ENCODE measurements around the gene SLC35D1. TPM values are rescaled to one million over a fixed set of nuclear protein-coding genes. Genes with fewer than 3 reads are reported as not detected.

SLC35D1 gene
- total RNA-seq, 4 donors from 2014 or later = 8.3 to 54.3 (median 31.8) TPM

- no peaks in the 10 kb centered on the region for H3K27me3 ChIP-seq
- peaks cover 0 to 92% (median 6%) of the 10 kb centered on the region in 3 donors for H3K36me3 ChIP-seq
- TF ChIP-seq POLR2A (IDR thresholded peaks at IDR 0.05) (no peak), CTCF (IDR thresholded peaks at IDR 0.05) (no peak)
- DNase-seq = no peak
- H3K27ac ChIP-seq = no peak overlapping the region
- H3K9me3 ChIP-seq = no peaks in the 10 kb centered on the region
- H3K4me3 ChIP-seq = no peak overlapping the region
- H3K4me1 ChIP-seq = no peaks in the 10 kb centered on the region
Observed at GRCh38 chr1:67043366-67043765, 10.6 kb downstream of the SLC35D1 start.

GRCh38 chr1:67041841-67042503, 12.0 kb downstream of the SLC35D1 start:
- peaks cover 0 to 92% (median 6%) of the 10 kb centered on the region in 3 donors for H3K36me3 ChIP-seq
- TF ChIP-seq CTCF (IDR thresholded peaks at IDR 0.05) (no peak), POLR2A (IDR thresholded peaks at IDR 0.05) (no peak)
- H3K9me3 ChIP-seq = no peaks in the 10 kb centered on the region
- DNase-seq = no peak
- no peaks in the 10 kb centered on the region for H3K4me1 ChIP-seq
- H3K27ac ChIP-seq = no peak overlapping the region
- no peak overlapping the region for H3K4me3 ChIP-seq
- H3K27me3 ChIP-seq = no peaks in the 10 kb centered on the region

GRCh38 chr1:67040405-67040804, 13.5 kb downstream of the SLC35D1 start:
- peaks cover 0 to 89% (median 6%) of the 10 kb centered on the region in 3 donors for H3K36me3 ChIP-seq
- DNase-seq = no peak
- TF ChIP-seq POLR2A (IDR thresholded peaks at IDR 0.05) (no peak), CTCF (IDR thresholded peaks at IDR 0.05) (no peak)
- H3K27ac ChIP-seq = no peak overlapping the region
- no peaks in the 10 kb centered on the region for H3K27me3 ChIP-seq
- no peaks in the 10 kb centered on the region for H3K9me3 ChIP-seq
- no peaks in the 10 kb centered on the region for H3K4me1 ChIP-seq
- H3K4me3 ChIP-seq = no peak overlapping the region

GRCh38 chr1:67031859-67032247, 22.1 kb downstream of the SLC35D1 start:
- Histone ChIP-seq H3K27ac (peak overlapping the region in 1 of 4 donors; percentile 11), H3K4me1 (no peaks in the 10 kb centered on the region), H3K9me3 (no peaks in the 10 kb centered on the region), H3K4me3 (no peak overlapping the region), H3K27me3 (no peaks in the 10 kb centered on the region), H3K36me3 (peaks cover 0 to 27% (median 0%) of the 10 kb centered on the region in 3 donors)
- TF ChIP-seq POLR2A (IDR thresholded peaks at IDR 0.05) (no peak), CTCF (IDR thresholded peaks at IDR 0.05) (no peak)
- DNase-seq = no peak

- Histone ChIP-seq H3K4me1 (no peaks in the 10 kb centered on the region), H3K9me3 (no peaks in the 10 kb centered on the region), H3K4me3 (no peak overlapping the region), H3K27ac (peak overlapping the region in 1 of 4 donors; percentile 11), H3K27me3 (no peaks in the 10 kb centered on the region), H3K36me3 (peaks cover 0 to 21% (median 0%) of the 10 kb centered on the region in 3 donors)
- DNase-seq = no peak
- TF ChIP-seq POLR2A (IDR thresholded peaks at IDR 0.05) (no peak), CTCF (IDR thresholded peaks at IDR 0.05) (no peak)
Observed at GRCh38 chr1:67031121-67031858, 22.7 kb downstream of the SLC35D1 start.

Data from Peyer's patch (tissue), 4 donors.